GM18511 (cell line): ENCODE data around the gene OR2B6.
"Not testable (repeated sequence)": the region's sequence is repeated elsewhere in the genome, so short reads cannot be mapped to it uniquely, and the experiment has no call there.

ENCODE experiments used
- ATAC-seq: cut with Tn5 transposase; IDR thresholded peaks from one replicate; pipeline ENCODE4 v1.9.1; 2021; ENCODE audit warnings: mild to moderate bottlenecking, moderate library complexity; ENCODE audit not compliant: unreplicated experiment

Gene OR2B6

DNA sequence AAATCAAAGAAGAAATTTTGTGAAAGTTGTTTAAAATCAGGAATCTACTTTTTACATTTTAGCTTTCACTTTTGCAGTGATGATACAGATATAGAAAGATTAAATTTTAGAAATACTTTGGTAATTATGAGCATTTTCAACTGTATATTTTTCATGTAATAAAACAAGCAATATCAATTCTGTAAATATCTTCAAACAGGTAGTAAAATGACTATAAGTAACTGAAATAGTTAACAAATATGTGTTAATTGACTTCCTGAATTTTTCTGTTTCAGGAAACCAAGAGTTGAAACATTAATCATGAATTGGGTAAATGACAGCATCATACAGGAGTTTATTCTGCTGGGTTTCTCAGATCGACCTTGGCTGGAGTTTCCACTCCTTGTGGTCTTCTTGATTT is at the start of gene OR2B6:
Gene OR2B6 (plus strand): TSS at position 301 of the 400 bp plus-strand sequence. CDS start 0 bp downstream, at position 301.
- no peak for ATAC-seq

- ATAC-seq: no peak
Observed at GRCh38 chr6:27908017-27908416, 49.0 kb upstream of the OR2B6 start.

DNA sequence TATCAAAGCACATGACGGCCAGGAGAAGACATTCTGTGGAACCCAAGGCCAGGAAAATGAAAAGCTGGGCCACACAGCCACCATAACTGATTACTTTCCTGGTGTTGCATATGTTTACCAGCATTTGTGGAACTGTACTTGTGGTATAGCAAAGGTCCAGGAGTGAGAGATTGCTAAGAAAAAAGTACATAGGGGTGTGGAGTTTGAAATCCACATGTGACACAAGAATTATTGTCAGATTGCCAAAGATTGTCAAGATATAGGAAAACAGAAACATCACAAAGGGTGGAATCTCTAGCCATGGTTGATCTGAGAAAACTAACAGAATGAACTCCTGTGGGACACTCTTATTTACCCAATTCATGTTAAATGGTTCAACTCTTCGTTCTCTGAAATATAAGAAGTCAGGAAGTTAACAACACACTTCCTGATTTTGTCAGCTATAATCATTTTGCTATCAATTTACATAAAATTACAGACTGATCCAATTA is 45.0 kb upstream of the OR2B6 start, which contains the start of gene OR2B2:
Gene OR2B2 (minus strand): TSS at position 441 of the 491 bp plus-strand sequence. CDS start 77 bp downstream, at position 364.
- ATAC-seq: no peak

DNA sequence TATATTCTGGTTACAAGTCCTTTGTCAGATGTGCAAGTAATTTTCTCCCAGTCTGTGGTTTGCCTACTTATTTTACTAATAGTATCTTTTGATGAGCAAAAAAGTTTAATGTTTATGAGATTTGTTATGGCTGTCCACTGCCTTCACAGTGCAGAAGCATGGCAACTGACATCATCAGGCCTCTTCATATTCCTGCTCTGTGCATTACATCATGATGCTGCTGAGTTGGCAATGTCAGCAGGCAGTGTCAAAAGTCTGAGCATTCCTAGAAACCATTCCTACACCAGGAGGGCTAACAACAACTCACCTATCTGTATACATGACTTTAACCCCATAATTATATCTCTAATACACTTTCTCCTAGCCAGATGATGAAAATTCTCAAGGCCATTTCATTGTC is 34.1 kb upstream of the OR2B6 start:
- no peak for ATAC-seq

- ATAC-seq: no peak
Observed at GRCh38 chr6:27924179-27924578, 32.9 kb upstream of the OR2B6 start.

GRCh38 chr6:27928041-27928440 is 29.0 kb upstream of the OR2B6 start:
- ATAC-seq: not testable (repeated sequence)

DNA sequence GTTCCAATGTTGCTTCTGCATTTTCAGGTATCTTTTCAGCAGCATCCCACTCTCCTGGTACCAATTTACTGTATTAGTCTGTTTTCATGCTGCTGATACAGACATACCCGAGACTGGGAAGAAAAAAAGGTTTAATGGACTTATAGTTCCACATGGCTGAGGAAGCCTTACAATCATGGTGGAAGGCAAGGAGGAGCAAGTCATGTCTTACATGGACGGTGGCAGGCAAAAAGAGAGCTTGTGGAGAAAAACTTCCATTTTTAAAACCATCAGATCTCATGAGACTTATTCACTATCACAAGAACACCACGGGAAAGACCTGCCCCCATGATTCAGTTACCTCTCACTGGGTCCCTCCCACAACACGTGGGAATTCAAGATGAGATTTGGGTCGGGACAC is 27.1 kb upstream of the OR2B6 start:
- ATAC-seq: not testable (repeated sequence)

DNA sequence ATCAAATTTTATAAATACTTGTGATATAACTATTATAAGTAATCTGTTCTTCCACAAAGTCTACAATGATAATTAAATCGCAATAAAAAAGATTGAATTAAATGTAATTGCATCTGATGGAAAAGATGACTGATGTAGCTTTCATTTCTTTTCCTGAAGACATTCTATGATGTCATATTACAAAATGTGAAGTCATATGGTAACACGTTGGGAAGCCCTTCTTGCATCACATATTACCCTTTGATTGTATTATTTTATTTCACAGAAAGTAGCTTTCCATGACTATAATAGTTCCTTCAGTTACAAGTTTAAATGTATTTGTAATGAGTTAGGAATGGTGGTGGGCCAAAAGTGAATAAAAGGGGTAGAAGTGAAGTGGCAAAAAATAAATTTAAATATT is 25.8 kb upstream of the OR2B6 start:
- no peak for ATAC-seq

GRCh38 chr6:27940766-27941165 is 16.3 kb upstream of the OR2B6 start:
- ATAC-seq: no peak

DNA sequence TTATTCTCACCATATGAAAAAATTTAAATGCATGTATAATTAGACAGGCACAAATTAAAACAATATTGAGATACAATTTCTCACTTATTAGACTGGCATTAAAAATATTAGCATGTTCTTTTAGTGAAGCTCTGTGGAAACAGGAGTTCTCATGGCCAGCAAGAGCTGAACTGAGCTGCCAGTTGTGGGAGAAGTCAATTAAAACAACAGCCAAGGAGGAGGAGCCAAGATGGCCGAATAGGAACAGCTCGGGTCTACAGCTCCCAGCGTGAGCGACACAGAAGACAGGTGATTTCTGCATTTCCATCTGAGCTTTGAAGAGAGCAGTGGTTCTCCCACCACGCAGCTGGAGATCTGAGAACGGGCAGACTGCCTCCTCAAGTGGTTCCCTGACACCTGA is 14.0 kb upstream of the OR2B6 start:
- ATAC-seq: not testable (repeated sequence)

- no peak for ATAC-seq
Observed at GRCh38 chr6:27948237-27948636, 8.8 kb upstream of the OR2B6 start.

- ATAC-seq: no peak
Observed at GRCh38 chr6:27951040-27951439, 6.0 kb upstream of the OR2B6 start.

DNA sequence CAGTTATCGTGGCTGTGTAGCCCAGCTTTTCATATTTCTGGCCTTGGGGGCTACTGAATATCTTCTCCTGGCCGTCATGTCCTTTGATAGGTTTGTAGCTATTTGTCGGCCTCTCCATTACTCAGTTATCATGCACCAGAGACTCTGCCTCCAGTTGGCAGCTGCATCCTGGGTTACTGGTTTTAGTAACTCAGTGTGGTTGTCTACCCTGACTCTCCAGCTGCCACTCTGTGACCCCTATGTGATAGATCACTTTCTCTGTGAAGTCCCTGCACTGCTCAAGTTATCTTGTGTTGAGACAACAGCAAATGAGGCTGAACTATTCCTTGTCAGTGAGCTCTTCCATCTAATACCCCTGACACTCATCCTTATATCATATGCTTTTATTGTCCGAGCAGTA is 475 bp downstream of the OR2B6 start:
- ATAC-seq: no peak

GRCh38 chr6:27962506-27962905 is 5.5 kb downstream of the OR2B6 start:
- ATAC-seq: no peak

GRCh38 chr6:27966044-27966443 is 9.0 kb downstream of the OR2B6 start:
- no peak for ATAC-seq

DNA sequence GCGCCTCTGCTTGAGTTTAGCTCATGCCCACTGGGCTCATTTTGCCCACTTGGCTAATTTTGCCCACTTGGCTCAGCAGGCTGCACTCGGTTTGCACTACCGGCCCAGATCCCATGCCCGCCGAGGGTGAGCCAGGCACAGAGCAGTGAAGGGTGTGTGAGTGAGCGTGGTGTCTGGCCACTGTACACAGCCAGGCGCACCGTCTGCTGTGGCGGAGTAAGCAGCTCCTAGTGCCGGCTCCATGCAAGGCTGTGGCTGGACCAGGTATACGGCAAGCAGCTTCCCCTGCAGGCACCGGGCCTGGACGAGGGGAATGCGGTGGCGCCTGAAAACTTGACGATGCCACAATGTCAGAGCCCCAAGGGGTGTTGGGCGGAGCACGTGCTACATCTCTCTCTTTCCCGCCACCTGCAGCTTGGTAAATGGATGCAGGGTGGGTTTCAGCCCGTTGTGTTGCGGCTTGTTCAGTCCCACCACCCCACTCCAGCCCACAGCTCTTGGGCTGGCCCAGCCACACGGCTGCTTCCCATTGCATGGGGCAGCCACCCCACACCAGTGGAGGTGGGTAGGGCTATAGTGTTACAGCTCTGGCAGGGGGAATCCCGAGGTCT is 9.9 kb downstream of the OR2B6 start:
- no peak for ATAC-seq

- ATAC-seq: no peak
Observed at GRCh38 chr6:27970444-27970843, 13.4 kb downstream of the OR2B6 start.

GRCh38 chr6:27972750-27973149 is 15.7 kb downstream of the OR2B6 start:
- ATAC-seq: no peak

- ATAC-seq: no peak
Observed at GRCh38 chr6:27977387-27977786, 20.3 kb downstream of the OR2B6 start.

DNA sequence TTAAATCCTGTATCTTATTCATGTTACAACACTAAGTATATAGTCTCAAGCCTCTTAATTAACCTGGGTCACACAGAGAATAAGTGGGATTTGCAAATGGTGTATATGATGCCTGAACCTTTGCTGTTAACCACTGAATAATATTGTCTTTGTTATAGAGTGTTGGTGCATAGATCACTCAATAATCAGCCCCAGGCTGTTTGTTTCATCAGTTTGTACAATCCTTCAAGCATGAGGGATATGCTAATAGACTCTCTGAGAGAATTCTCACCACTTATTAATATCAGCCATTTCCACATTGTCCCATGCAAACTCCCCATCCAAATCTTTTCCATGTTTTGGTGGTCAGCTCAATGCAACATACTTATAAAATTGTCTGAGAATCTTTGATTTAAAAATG is 21.7 kb downstream of the OR2B6 start:
- ATAC-seq: no peak

DNA sequence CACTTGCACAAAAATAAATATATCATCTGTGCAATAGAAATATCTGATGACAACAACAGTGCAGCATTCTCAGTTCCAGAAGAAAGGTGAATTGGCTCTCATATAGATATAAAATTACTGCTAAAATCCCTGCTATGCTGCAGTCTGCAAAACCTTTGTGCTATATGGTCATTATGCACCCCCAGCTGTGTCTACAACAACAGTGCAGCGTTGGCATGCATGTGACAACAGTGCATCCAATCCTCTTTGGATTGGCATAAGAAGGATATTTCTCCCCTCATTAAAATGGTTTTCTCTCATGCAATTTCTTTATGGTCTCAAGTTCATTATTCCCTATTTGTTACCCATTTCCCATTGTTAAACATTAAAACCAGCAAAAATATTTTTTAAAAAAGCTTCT is 23.1 kb downstream of the OR2B6 start:
- no peak for ATAC-seq

DNA sequence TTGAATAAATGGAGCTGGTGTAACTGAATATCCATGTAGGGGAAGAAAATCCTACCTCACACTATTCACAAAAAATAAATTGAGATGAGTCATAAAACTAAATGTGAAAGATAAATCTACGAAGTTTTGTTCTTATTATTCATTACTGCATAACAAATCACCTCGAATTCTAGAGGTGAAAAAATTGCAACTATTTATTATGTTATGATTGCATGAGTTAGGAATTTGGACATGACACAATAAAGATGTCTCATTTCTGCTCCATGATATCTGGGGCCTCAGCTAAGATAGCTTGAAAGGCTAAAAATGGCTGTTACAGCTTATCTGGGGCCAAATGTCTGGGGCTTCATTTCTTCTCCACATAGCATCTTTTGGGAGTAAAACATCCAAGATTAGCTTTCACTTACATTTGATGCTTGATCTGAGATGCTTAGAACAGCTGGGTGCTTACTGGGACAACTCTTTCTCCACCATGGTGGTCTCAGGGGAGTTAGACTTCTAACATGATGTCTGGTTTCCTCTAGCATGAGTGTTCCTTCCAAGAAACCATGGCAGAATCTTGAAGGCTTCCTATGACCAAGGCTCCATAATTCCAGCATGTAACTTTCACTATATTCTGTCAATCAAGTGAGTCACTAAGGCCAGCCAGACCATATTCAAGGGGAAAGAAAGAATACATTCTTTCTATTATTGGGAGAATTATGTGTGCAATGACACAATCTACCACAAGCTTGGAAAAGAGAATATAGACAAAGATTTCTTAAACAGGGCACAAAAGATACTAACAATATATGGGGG is 30.1 kb downstream of the OR2B6 start:
- ATAC-seq: no peak
